H1 (cell line): Measurements from ENCODE around the gene ADAMTS6. TPM values are rescaled to one million over a fixed set of nuclear protein-coding genes. Genes with fewer than 3 reads are reported as not detected.

Experiments
- CTCF ChIA-PET: fragments of 300-600 bp; sonication (Branson Sonifier 250); formaldehyde crosslinking; loops from one replicate; lab custom pipeline; 2021; ENCODE audit not compliant: partially characterized antibody; lab: Charles Lee
- POLR2A ChIA-PET: fragments of 300-600 bp; sonication (Branson Sonifier 250); formaldehyde crosslinking; loops from one replicate; lab custom pipeline; 2021; ENCODE audit warnings: inconsistent platforms; ENCODE audit not compliant: partially characterized antibody; lab: Charles Lee
- DNase-seq, 2 experiments: peaks; one replicate each; pipeline versions ENCODE4 v3.0.0 to v3.0.0-alpha.2; 2010 to 2022; ENCODE audit warnings: low spot score in 2 of 2, low read depth in 1 of 2, mixed read lengths in 1 of 2
- FAIRE-seq: peaks from 2 replicates; lab custom pipeline; 2011; peaks lifted over from hg19 to GRCh38; lab: Jason Lieb, UNC
- H2AFZ ChIP-seq: 2 replicates; pipeline ENCODE4 v1.8.1; 2012; ENCODE audit warnings: low read length, inconsistent platforms
- H2AK5ac ChIP-seq: 2 replicates; pipeline ENCODE4 v1.6.1; 2013; ENCODE audit warnings: low read depth, low read length
- H2BK120ac ChIP-seq: replicated peaks from 2 replicates; pipeline ENCODE3; 2013; ENCODE audit warnings: low read depth, low read length, inconsistent platforms
- H2BK12ac ChIP-seq: 2 replicates; pipeline ENCODE4 v1.6.1; 2013; ENCODE audit warnings: low read depth, low read length
- H2BK15ac ChIP-seq: 2 replicates; pipeline ENCODE4 v1.6.1; 2013; ENCODE audit warnings: low read length
- H2BK20ac ChIP-seq: 2 replicates; pipeline ENCODE4 v1.6.1; 2013; ENCODE audit warnings: low read length
- H2BK5ac ChIP-seq: 2 replicates; pipeline ENCODE4 v1.6.1; 2013; ENCODE audit warnings: low read depth, low read length
- H3K14ac ChIP-seq: 2 replicates; pipeline ENCODE4 v1.6.1; 2013; ENCODE audit warnings: inconsistent platforms; ENCODE audit not compliant: insufficient read length
- H3K18ac ChIP-seq: 2 replicates; pipeline ENCODE4 v1.6.1; 2013; ENCODE audit warnings: low read length; ENCODE audit errors: extremely low read depth
- H3K23ac ChIP-seq: 2 replicates; pipeline ENCODE4 v1.6.1; 2013; ENCODE audit warnings: inconsistent platforms; ENCODE audit not compliant: insufficient read length
- H3K23me2 ChIP-seq: 2 replicates; pipeline ENCODE4 v1.6.1; 2013; ENCODE audit warnings: low read depth, low read length
- H3K27ac ChIP-seq: 2 replicates; pipeline ENCODE4 v1.6.1; 2011; ENCODE audit warnings: low read depth, low read length, inconsistent platforms
- H3K27me3 ChIP-seq, 4 experiments: replicated peaks in 1 of 4; 1 replicate in 1 of 4; 2 replicates in 3 of 4; pipeline versions ENCODE4 v1.6.1 to v1.8.1; 2011 to 2013; ENCODE audit warnings: low read length in 3 of 4, mild to moderate bottlenecking in 3 of 4, inconsistent platforms in 2 of 4, mixed read lengths in 2 of 4, moderate library complexity in 1 of 4; ENCODE audit not compliant: control insufficient read depth in 3 of 4, insufficient read depth in 3 of 4; ENCODE audit errors: extremely low read depth in 1 of 4
- H3K36me3 ChIP-seq, 4 experiments: 2 replicates each; pipeline versions ENCODE4 v1.6.1 to v1.8.1; 2011 to 2013; ENCODE audit warnings: mild to moderate bottlenecking in 4 of 4, low read length in 3 of 4, moderate library complexity in 2 of 4, control low read depth in 1 of 4, inconsistent platforms in 1 of 4; ENCODE audit not compliant: insufficient read depth in 4 of 4, control insufficient read depth in 2 of 4
- H3K4ac ChIP-seq: replicated peaks from 2 replicates; pipeline ENCODE3; 2013; ENCODE audit warnings: low read length, low read depth, mixed read lengths, inconsistent platforms; ENCODE audit not compliant: insufficient read length
- H3K4me1 ChIP-seq, 4 experiments: replicated peaks in 1 of 4; 1 replicate in 1 of 4; 2 replicates in 3 of 4; pipeline versions ENCODE4 v1.6.1 to v1.8.1; 2011 to 2013; ENCODE audit warnings: low read length in 3 of 4, inconsistent platforms in 2 of 4, mixed read lengths in 1 of 4; ENCODE audit not compliant: insufficient read depth in 4 of 4, control insufficient read depth in 3 of 4
- H3K4me2 ChIP-seq, 2 experiments: 2 replicates each; pipeline versions ENCODE4 v1.6.1 to v1.8.1; 2011 to 2013; ENCODE audit warnings: low read depth in 2 of 2, low read length in 2 of 2, control low read depth in 1 of 2, inconsistent platforms in 1 of 2, mild to moderate bottlenecking in 1 of 2; ENCODE audit not compliant: insufficient read depth in 1 of 2
- H3K4me3 ChIP-seq, 4 experiments: fragments of 200-600, 300-600 bp in 1 of 4; sonication (generic), shearing (Covaris generic), sonication (Bioruptor Twin) in 1 of 4; 2 replicates each; pipeline versions ENCODE4 v1.5.1 to v1.8.1; 2011 to 2016; ENCODE audit warnings: low read length in 4 of 4, low read depth in 3 of 4, control low read depth in 2 of 4, inconsistent platforms in 2 of 4, mild to moderate bottlenecking in 2 of 4, mixed read lengths in 1 of 4, moderate library complexity in 1 of 4; ENCODE audit not compliant: insufficient read depth in 2 of 4; ENCODE audit errors: extremely low read depth in 1 of 4
- H3K56ac ChIP-seq: replicated peaks from 2 replicates; pipeline ENCODE3; 2013; ENCODE audit warnings: low read depth, mild to moderate bottlenecking, mixed read lengths, low read length, inconsistent platforms; ENCODE audit not compliant: insufficient read length
- H3K79me1 ChIP-seq: 2 replicates; pipeline ENCODE4 v1.6.1; 2013; ENCODE audit warnings: low read depth, low read length, control low read depth
- H3K79me2 ChIP-seq, 2 experiments: 2 replicates each; pipeline versions ENCODE4 v1.6.1 to v1.8.1; 2012 to 2013; ENCODE audit warnings: low read length in 2 of 2, mild to moderate bottlenecking in 2 of 2, inconsistent platforms in 1 of 2; ENCODE audit not compliant: insufficient read depth in 2 of 2, control insufficient read depth in 1 of 2
- H3K9ac ChIP-seq, 4 experiments: replicated peaks in 1 of 4; 1 replicate in 1 of 4; 2 replicates in 3 of 4; pipeline versions ENCODE4 v1.6.1 to v1.8.1; 2011 to 2013; ENCODE audit warnings: low read depth in 3 of 4, low read length in 3 of 4, control low read depth in 2 of 4, mild to moderate bottlenecking in 2 of 4, moderate library complexity in 2 of 4, inconsistent platforms in 1 of 4; ENCODE audit errors: extremely low read depth in 1 of 4
- H3K9me3 ChIP-seq, 2 experiments: 2 replicates each; pipeline versions ENCODE4 v1.6.1 to v1.8.1; 2012 to 2013; ENCODE audit warnings: mild to moderate bottlenecking in 2 of 2, moderate library complexity in 2 of 2, control low read depth in 1 of 2, inconsistent platforms in 1 of 2, low read depth in 1 of 2, low read length in 1 of 2, mixed read lengths in 1 of 2; ENCODE audit not compliant: insufficient read depth in 2 of 2
- H4K20me1 ChIP-seq, 2 experiments: replicated peaks in 1 of 2; 2 replicates each; pipeline versions ENCODE3 to v1.8.1; 2011 to 2013; ENCODE audit warnings: inconsistent platforms in 2 of 2, low read length in 2 of 2, mild to moderate bottlenecking in 1 of 2; ENCODE audit not compliant: insufficient read depth in 2 of 2, control insufficient read depth in 1 of 2
- H4K5ac ChIP-seq: 2 replicates; pipeline ENCODE4 v1.6.1; 2013; ENCODE audit warnings: low read length, low read depth, mixed read lengths, inconsistent platforms; ENCODE audit not compliant: insufficient read length
- H4K8ac ChIP-seq: 2 replicates; pipeline ENCODE4 v1.8.0; 2013; ENCODE audit warnings: mild to moderate bottlenecking, moderate library complexity, low read length, inconsistent platforms; ENCODE audit not compliant: insufficient read depth; ENCODE audit errors: extremely low read depth
- H4K91ac ChIP-seq: replicated peaks from 2 replicates; pipeline ENCODE3; 2013; ENCODE audit warnings: low read length, mixed read lengths, inconsistent platforms; ENCODE audit not compliant: insufficient read length
- CHD1 ChIP-seq: IDR thresholded peaks from 2 replicates; pipeline ENCODE4 v1.6.1; 2012; ENCODE audit warnings: low read depth, low read length, improper control_type of control experiment
- CTBP2 ChIP-seq: IDR thresholded peaks from 2 replicates; pipeline ENCODE4 v1.7.0; 2011; ENCODE audit warnings: borderline replicate concordance, mild to moderate bottlenecking, moderate library complexity, mixed read lengths, low read length; ENCODE audit not compliant: insufficient read depth, insufficient read length
- KDM4A ChIP-seq: IDR thresholded peaks from one replicate; pipeline ENCODE4 v1.7.1; 2012; ENCODE audit warnings: low read depth, mild to moderate bottlenecking, moderate library complexity, low read length, inconsistent platforms; ENCODE audit not compliant: severe bottlenecking
- SRF ChIP-seq: IDR thresholded peaks from 2 replicates; pipeline ENCODE4 v1.6.1; 2011; ENCODE audit warnings: mild to moderate bottlenecking, low read depth, low read length, moderate library complexity
- TAF1 ChIP-seq: IDR thresholded peaks from 2 replicates; pipeline ENCODE4 v1.6.1; 2011; ENCODE audit warnings: mild to moderate bottlenecking, low read depth, low read length
- ZNF274 ChIP-seq: IDR thresholded peaks from 2 replicates; pipeline ENCODE4 v1.7.0; 2012; ENCODE audit warnings: low read length, borderline replicate concordance; ENCODE audit errors: extremely low read depth
- WGBS, 2 experiments: shearing (Covaris generic) in 1 of 2; methylation state at CpG; one replicate each; pipeline versions ENCODE4 v1.1.6 to v1.1.7; 2013 to 2015; ENCODE audit warnings: low lambda C conversion rate in 2 of 2, mixed read lengths in 2 of 2, inconsistent platforms in 1 of 2, low coverage in 1 of 2, missing lambda C conversion rate in 1 of 2; ENCODE audit not compliant: insufficient replicate concordance in 2 of 2, insufficient coverage in 1 of 2, insufficient read length in 1 of 2; ENCODE audit errors: extremely low coverage in 1 of 2, missing lambda C conversion rate in 1 of 2; 5-methylcytosine and 5-hydroxymethylcytosine counted together
- polyA plus RNA-seq, 7 experiments: library from polyadenylated mRNA; depleted of rRNA in 3 of 7; stranded (reverse) in 5 of 7; unstranded in 2 of 7; fragments of >200 nt in 5 of 7; fragments of 200-250 nt in 2 of 7; gene quantifications; 1 replicate in 5 of 7; 2 replicates in 1 of 7; 4 replicates in 1 of 7; pipeline versions ENCODE4 v1.2.1 to v1.2.3, GENCODE V29; 2011 to 2013; ENCODE audit warnings: missing spikeins in 2 of 7, mixed read lengths in 2 of 7
- total RNA-seq: library from RNA; stranded (reverse); fragmentation: NEBNext Ultra II Directional; extraction: Animal tissue kit (Norgen Biotek cat#: 25700); gene quantifications from 2 replicates; pipeline ENCODE4 v1.2.1, GENCODE V29; 2021

ADAMTS6 gene
- total and polyA plus RNA-seq, 2 of the 8 experiments (the other 6 are each of a cell fraction or from before 2014, with no cell fraction given), result 0.74 to 2.4 TPM

DNA sequence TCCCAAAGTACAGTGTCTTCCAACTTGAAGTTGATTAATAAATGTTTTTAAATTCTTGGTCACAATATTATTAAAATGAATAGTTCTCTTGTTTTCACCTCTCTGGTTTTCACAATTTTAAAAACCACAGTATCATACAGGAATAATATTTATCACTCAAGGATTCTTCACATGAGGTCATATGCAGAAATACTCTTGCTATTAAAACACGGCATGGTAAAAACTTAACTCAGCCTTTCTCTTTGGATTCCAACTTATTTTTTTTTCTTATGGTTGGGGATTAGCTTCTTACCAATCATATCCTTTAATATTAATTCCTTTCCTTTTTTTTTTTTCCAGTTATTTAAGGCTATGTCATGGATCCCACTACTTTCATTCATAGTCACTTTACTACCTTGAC, 289.4 kb downstream of the ADAMTS6 start:
- DNase-seq (no peak), FAIRE-seq (no peak)
- no peak overlapping the region for H3K4me3 ChIP-seq
- H2BK120ac ChIP-seq, result no peak overlapping the region
- no peak overlapping the region for H2BK20ac ChIP-seq
- no peaks in the 10 kb centered on the region for H3K79me2 ChIP-seq
- H4K5ac ChIP-seq, result no peak overlapping the region
- no peak overlapping the region for H3K18ac ChIP-seq
- no peak overlapping the region for H2AK5ac ChIP-seq
- no peaks in the 10 kb centered on the region for H3K23me2 ChIP-seq
- no peak overlapping the region for H3K23ac ChIP-seq
- ChIA-PET CTCF (no interaction called here), POLR2A (no interaction called here)
- H3K4ac ChIP-seq, result no peak overlapping the region
- H3K9ac ChIP-seq, result no peak overlapping the region
- H4K8ac ChIP-seq, result no peak overlapping the region
- H2BK12ac ChIP-seq, result no peak overlapping the region
- H3K4me2 ChIP-seq, result no peak overlapping the region
- H3K9me3 ChIP-seq, result no peaks in the 10 kb centered on the region
- H4K20me1 ChIP-seq, result no peaks in the 10 kb centered on the region
- no peak overlapping the region for H3K27ac ChIP-seq
- H3K79me1 ChIP-seq, result no peaks in the 10 kb centered on the region
- WGBS, 2 experiments, result 82% methylated on average over 1 of the region's 1 CpG; no CpG with 5 or more reads in 1 of the 2 experiments
- no peaks in the 10 kb centered on the region for H3K36me3 ChIP-seq
- H2BK15ac ChIP-seq, result no peak overlapping the region
- H3K4me1 ChIP-seq, result no peaks in the 10 kb centered on the region
- H2AFZ ChIP-seq, result no peak overlapping the region
- no peaks in the 10 kb centered on the region for H3K27me3 ChIP-seq
- no peak overlapping the region for H4K91ac ChIP-seq
- no peak overlapping the region for H2BK5ac ChIP-seq
- H3K14ac ChIP-seq, result no peak overlapping the region
- H3K56ac ChIP-seq, result no peak overlapping the region
- TF ChIP-seq CTBP2, result no peak
- no peak for TF ChIP-seq SRF
- TF ChIP-seq TAF1, result no peak
- TF ChIP-seq CHD1, result no peak
- no peak for TF ChIP-seq KDM4A
- no peak for TF ChIP-seq ZNF274
